IMR-90 (cell line): ENCODE measurements around the gene NOL4L. TPM values are rescaled to one million over a fixed set of nuclear protein-coding genes. Genes with fewer than 3 reads are reported as not detected.

Experiments
- ATAC-seq: fragments of 200-7000 bp; cut with Tn5 transposase; 2 replicates; pipeline ENCODE4 v1.9.1; 2020; ENCODE audit warnings: low read depth, mild to moderate bottlenecking, moderate library complexity
- BruUV-seq: library from RNA; stranded (reverse); fragments of 400-500 nt; replicated peaks from 2 replicates; lab custom pipeline; 2021; lab: Mats Ljungman, UMichigan
- CTCF ChIA-PET: fragments of 300-600 bp; formaldehyde crosslinking; extraction: SDS; loops from one replicate; lab custom pipeline; 2021; ENCODE audit warnings: antibody characterized with exemption; lab: Yijun Ruan, JAX
- POLR2A ChIA-PET: fragments of 300-600 bp; sonication (Branson Sonifier 250); formaldehyde crosslinking; loops from one replicate; lab custom pipeline; 2022; ENCODE audit warnings: antibody characterized with exemption; ENCODE audit not compliant: unreplicated experiment; lab: Charles Lee
- DNase-seq: peaks from one replicate; pipeline ENCODE4 v3.0.0; 2013
- H2AFZ ChIP-seq: replicated peaks from 2 replicates; pipeline ENCODE3; 2013; ENCODE audit warnings: low read length, mild to moderate bottlenecking; ENCODE audit not compliant: poor library complexity
- H2AK5ac ChIP-seq: 2 replicates; pipeline ENCODE4 v1.6.1; 2013; ENCODE audit warnings: low read depth, low read length, inconsistent platforms
- H2AK9ac ChIP-seq: replicated peaks from 2 replicates; pipeline ENCODE3; 2013; ENCODE audit warnings: mild to moderate bottlenecking, low read depth, low read length, moderate library complexity; ENCODE audit not compliant: poor library complexity
- H2BK120ac ChIP-seq: 2 replicates; pipeline ENCODE4 v1.6.1; 2013; ENCODE audit warnings: low read depth, low read length, inconsistent platforms
- H2BK15ac ChIP-seq: 3 replicates; pipeline ENCODE4 v1.6.1; 2013; ENCODE audit warnings: low read depth, low read length, inconsistent platforms
- H2BK20ac ChIP-seq: 2 replicates; pipeline ENCODE4 v1.6.1; 2013; ENCODE audit warnings: low read depth, mild to moderate bottlenecking, inconsistent platforms, low read length, moderate library complexity
- H2BK5ac ChIP-seq: 2 replicates; pipeline ENCODE4 v1.6.1; 2013; ENCODE audit warnings: mild to moderate bottlenecking, low read depth, low read length, inconsistent platforms; ENCODE audit not compliant: poor library complexity, severe bottlenecking
- H3K14ac ChIP-seq: replicated peaks from 2 replicates; pipeline ENCODE4 v1.6.1; 2013; ENCODE audit warnings: low read depth, low read length, inconsistent platforms
- H3K18ac ChIP-seq: 2 replicates; pipeline ENCODE4 v1.6.1; 2013; ENCODE audit warnings: low read depth, low read length, control low read depth
- H3K23ac ChIP-seq: 2 replicates; pipeline ENCODE4 v1.6.1; 2013; ENCODE audit warnings: low read depth, low read length, inconsistent platforms
- H3K27ac ChIP-seq: 2 replicates; pipeline ENCODE4 v1.5.1; 2013; ENCODE audit warnings: mild to moderate bottlenecking, control low read depth, low read length; ENCODE audit not compliant: insufficient read depth
- H3K27me3 ChIP-seq: 2 replicates; pipeline ENCODE4 v1.6.1; 2013; ENCODE audit warnings: low read length; ENCODE audit not compliant: control insufficient read depth, insufficient read depth
- H3K36me3 ChIP-seq: 2 replicates; pipeline ENCODE4 v1.6.1; 2013; ENCODE audit warnings: low read length, mixed read lengths; ENCODE audit not compliant: control insufficient read depth, insufficient read depth
- H3K4ac ChIP-seq: 2 replicates; pipeline ENCODE4 v1.6.1; 2013; ENCODE audit warnings: low read depth, low read length, inconsistent platforms
- H3K4me1 ChIP-seq: 2 replicates; pipeline ENCODE4 v1.6.1; 2013; ENCODE audit warnings: low read length, mixed read lengths; ENCODE audit not compliant: control insufficient read depth, insufficient read depth
- H3K4me2 ChIP-seq: 2 replicates; pipeline ENCODE4 v1.6.1; 2013; ENCODE audit warnings: low read depth, mild to moderate bottlenecking, control low read depth, low read length, moderate library complexity
- H3K4me3 ChIP-seq: 2 replicates; pipeline ENCODE4 v1.5.1; 2013; ENCODE audit warnings: low read depth, mild to moderate bottlenecking, control low read depth, low read length, moderate library complexity; ENCODE audit not compliant: insufficient read depth
- H3K56ac ChIP-seq: 2 replicates; pipeline ENCODE4 v1.6.1; 2013; ENCODE audit warnings: low read length, inconsistent platforms; ENCODE audit not compliant: insufficient read depth; ENCODE audit errors: extremely low read depth
- H3K79me1 ChIP-seq, 2 experiments: 2 replicates each; pipeline ENCODE4 v1.6.1; 2013; ENCODE audit warnings: low read length in 2 of 2, inconsistent platforms in 1 of 2, low read depth in 1 of 2
- H3K9ac ChIP-seq: 2 replicates; pipeline ENCODE4 v1.6.1; 2013; ENCODE audit warnings: low read depth, low read length, control low read depth
- H3K9me1 ChIP-seq: 2 replicates; pipeline ENCODE4 v1.6.1; 2013; ENCODE audit warnings: low read length, inconsistent platforms; ENCODE audit not compliant: insufficient read depth
- H3K9me3 ChIP-seq: 2 replicates; pipeline ENCODE4 v1.6.1; 2013; ENCODE audit warnings: low read length; ENCODE audit not compliant: control insufficient read depth, insufficient read depth
- H4K20me1 ChIP-seq: 2 replicates; pipeline ENCODE4 v1.6.1; 2013; ENCODE audit warnings: low read length, inconsistent platforms; ENCODE audit not compliant: insufficient read depth
- H4K5ac ChIP-seq: 2 replicates; pipeline ENCODE4 v1.6.1; 2013; ENCODE audit warnings: mild to moderate bottlenecking, low read depth, low read length, control low read depth
- H4K8ac ChIP-seq, 2 experiments: 2 replicates each; pipeline ENCODE4 v1.6.1; 2013; ENCODE audit warnings: low read depth in 2 of 2, low read length in 2 of 2, control low read depth in 1 of 2, inconsistent platforms in 1 of 2
- H4K91ac ChIP-seq: 2 replicates; pipeline ENCODE4 v1.6.1; 2013; ENCODE audit warnings: low read depth, low read length, inconsistent platforms; ENCODE audit not compliant: insufficient read depth
- BHLHE40 ChIP-seq: fragments of 150-350 bp; IDR thresholded peaks from 2 replicates; pipeline ENCODE4 v1.6.1; 2016; ENCODE audit warnings: mild to moderate bottlenecking, low read depth, low read length
- CHD1 ChIP-seq: IDR thresholded peaks from 2 replicates; pipeline ENCODE4 v1.6.1; 2012; ENCODE audit warnings: low read depth, low read length, improper control_type of control experiment
- CTCF ChIP-seq: conservative IDR thresholded peaks from 2 replicates; pipeline ENCODE4 v1.5.1; 2012; ENCODE audit warnings: mild to moderate bottlenecking, low read depth, low read length, improper control_type of control experiment
- MXI1 ChIP-seq: IDR thresholded peaks from 2 replicates; pipeline ENCODE4 v1.6.1; 2012; ENCODE audit warnings: low read depth, mild to moderate bottlenecking, low read length, moderate library complexity, borderline replicate concordance
- POLR2A ChIP-seq: IDR thresholded peaks from 2 replicates; pipeline ENCODE4 v1.6.1; 2012; ENCODE audit warnings: mild to moderate bottlenecking, low read depth, low read length
- RCOR1 ChIP-seq: IDR thresholded peaks from 2 replicates; pipeline ENCODE4 v1.6.1; 2012; ENCODE audit warnings: mild to moderate bottlenecking, low read length, improper control_type of control experiment; ENCODE audit not compliant: insufficient replicate concordance
- WGBS, 2 experiments: methylation state at CpG; one replicate each; pipeline versions ENCODE4 v1.1.5 to v1.1.7; 2013; ENCODE audit warnings: missing lambda C conversion rate in 2 of 2; ENCODE audit not compliant: insufficient read length in 1 of 2; ENCODE audit errors: extremely low coverage in 2 of 2; 5-methylcytosine and 5-hydroxymethylcytosine counted together
- dilution Hi-C: fragments of 300-500 bp; cut with HindIII; formaldehyde crosslinking; loops from one replicate; pipeline ENCODE4 v1.14.3; 2018; ENCODE audit warnings: low sequenced_read_pairs; ENCODE audit not compliant: unreplicated experiment
- in situ Hi-C: fragments of 300-500 bp; cut with MboI; formaldehyde crosslinking; loops from 3 replicates; pipeline ENCODE4 v1.14.3; 2019; ENCODE audit warnings: low sequenced_read_pairs, inconsistent platforms, mixed read lengths
- intact Hi-C: fragments of 100-400 bp; cut with micrococcal nuclease; formaldehyde crosslinking; loops from 2 replicates; pipeline ENCODE4 v1.10.0; 2022
- polyA plus RNA-seq, 3 experiments: library from polyadenylated mRNA; depleted of rRNA; stranded (reverse); fragments of >200 nt; gene quantifications; 2 replicates each; pipeline ENCODE4 v1.2.3, GENCODE V29; 2012; ENCODE audit warnings: low replicate concordance in 1 of 3
- total RNA-seq: library from RNA; depleted of rRNA; stranded (reverse); fragments of >200 nt; gene quantifications from 2 replicates; pipeline ENCODE4 v1.2.3, GENCODE V29; 2012

The NOL4L gene
- total and polyA plus RNA-seq, 2 of the 4 experiments (the other 2 are of a cell fraction) = 4.7 to 13.3 TPM

- Histone ChIP-seq H4K8ac (no peak overlapping the region), H3K27me3 (peaks cover 58% of the 10 kb centered on the region), H2BK120ac (no peak overlapping the region), H2AFZ (no peak overlapping the region), H4K5ac (no peak overlapping the region), H2BK15ac (no peak overlapping the region), H2BK5ac (no peak overlapping the region), H2BK20ac (no peak overlapping the region), H2AK9ac (no peak overlapping the region), H3K4me2 (no peak overlapping the region), H3K4me1 (no peaks in the 10 kb centered on the region), H2AK5ac (no peak overlapping the region), H3K27ac (no peak overlapping the region), H3K79me1 (no peaks in the 10 kb centered on the region), H3K56ac (no peak overlapping the region), H4K20me1 (no peaks in the 10 kb centered on the region; the same call in 1 of the 2 replicates), H3K4ac (no peak overlapping the region), H3K36me3 (no peaks in the 10 kb centered on the region), H3K14ac (no peak overlapping the region), H3K18ac (no peak overlapping the region), H4K91ac (no peak overlapping the region), H3K4me3 (no peak overlapping the region), H3K9me1 (no peaks in the 10 kb centered on the region), H3K23ac (no peak overlapping the region), H3K9ac (no peak overlapping the region), H3K9me3 (no peaks in the 10 kb centered on the region)
- intact Hi-C loops (no loop called here), in situ Hi-C loops (no loop called here), dilution Hi-C loops (no loop called here)
- no peak for DNase-seq
- no peak for ATAC-seq
- WGBS, 2 experiments = 48% methylated on average over 3 of the region's 7 CpGs; no CpG with 5 or more reads in 1 of the 2 experiments
- no TSS peak for BruUV-seq
- CTCF ChIA-PET = no interaction called here
- POLR2A ChIA-PET = no interaction called here
- no peak for TF ChIP-seq RCOR1
- no peak for TF ChIP-seq CTCF
- TF ChIP-seq POLR2A = no peak
- TF ChIP-seq MXI1 = no peak
- TF ChIP-seq BHLHE40 = no peak
- TF ChIP-seq CHD1 = no peak
Observed at GRCh38 chr20:32611286-32611685, 26.2 kb upstream of the NOL4L start.
